ENCODE measurements around the gene RPA3. TPM values are rescaled to one million over a fixed set of nuclear protein-coding genes. Genes with fewer than 3 reads are reported as not detected.

Gene RPA3
- total and polyA plus RNA-seq, 2 donors (not counting 3 experiments of a cell fraction or from before 2014, with no cell fraction given), result 15.6 to 34.4 TPM

- Histone ChIP-seq H3K27me3 (ENCODE audit: control insufficient read depth in 2 of 2, insufficient read depth in 2 of 2, low read length in 2 of 2) (no peaks in the 10 kb centered on the region), H3K4me3 (replicated peaks in 1 of 3; ENCODE audit: insufficient read depth in 1 of 3, low read depth in 1 of 3, low read length in 3 of 3) (no peak overlapping the region), H2AFZ (ENCODE audit: low read depth, low read length) (no peak overlapping the region), H3K79me2 (ENCODE audit: control insufficient read depth, insufficient read depth, low read length) (no peaks in the 10 kb centered on the region), H3K4me1 (ENCODE audit: control insufficient read depth, extremely low read depth, insufficient read depth, low read length) (no peaks in the 10 kb centered on the region), H4K20me1 (replicated peaks; ENCODE audit: control insufficient read depth, extremely low read depth, insufficient read depth, low read length) (no peaks in the 10 kb centered on the region), H3K27ac (ENCODE audit: insufficient read depth, low read depth, low read length) (no peak overlapping the region), H3K9ac (replicated peaks; ENCODE audit: extremely low read depth, insufficient read depth, low read length) (no peak overlapping the region), H3K36me3 (ENCODE audit: control insufficient read depth in 2 of 2, extremely low read depth in 1 of 2, insufficient read depth in 2 of 2, low read length in 2 of 2) (no peaks in the 10 kb centered on the region), H3K9me1 (replicated peaks; ENCODE audit: control insufficient read depth, extremely low read depth, insufficient read depth, low read length) (no peaks in the 10 kb centered on the region), H3K4me2 (ENCODE audit: insufficient read depth, low read length) (no peak overlapping the region), H3K9me3 (replicated peaks; ENCODE audit: control insufficient read depth, insufficient read depth, low read length) (no peaks in the 10 kb centered on the region)
- intact Hi-C loops (cut with micrococcal nuclease), result no loop called here
- BruUV-seq (replicated peaks), result no TSS peak
- TF ChIP-seq GATA2 (IDR thresholded peaks at IDR 0.05; ENCODE audit: insufficient read depth, insufficient read length, low read depth, low read length) (no peak), EZH2 (IDR thresholded peaks at IDR 0.05; ENCODE audit: borderline replicate concordance, low read depth, low read length, severe bottlenecking) (no peak), MYC (IDR thresholded peaks at IDR 0.05; ENCODE audit: low read depth, low read length) (no peak)
- TF ChIP-seq, protein P1, sequence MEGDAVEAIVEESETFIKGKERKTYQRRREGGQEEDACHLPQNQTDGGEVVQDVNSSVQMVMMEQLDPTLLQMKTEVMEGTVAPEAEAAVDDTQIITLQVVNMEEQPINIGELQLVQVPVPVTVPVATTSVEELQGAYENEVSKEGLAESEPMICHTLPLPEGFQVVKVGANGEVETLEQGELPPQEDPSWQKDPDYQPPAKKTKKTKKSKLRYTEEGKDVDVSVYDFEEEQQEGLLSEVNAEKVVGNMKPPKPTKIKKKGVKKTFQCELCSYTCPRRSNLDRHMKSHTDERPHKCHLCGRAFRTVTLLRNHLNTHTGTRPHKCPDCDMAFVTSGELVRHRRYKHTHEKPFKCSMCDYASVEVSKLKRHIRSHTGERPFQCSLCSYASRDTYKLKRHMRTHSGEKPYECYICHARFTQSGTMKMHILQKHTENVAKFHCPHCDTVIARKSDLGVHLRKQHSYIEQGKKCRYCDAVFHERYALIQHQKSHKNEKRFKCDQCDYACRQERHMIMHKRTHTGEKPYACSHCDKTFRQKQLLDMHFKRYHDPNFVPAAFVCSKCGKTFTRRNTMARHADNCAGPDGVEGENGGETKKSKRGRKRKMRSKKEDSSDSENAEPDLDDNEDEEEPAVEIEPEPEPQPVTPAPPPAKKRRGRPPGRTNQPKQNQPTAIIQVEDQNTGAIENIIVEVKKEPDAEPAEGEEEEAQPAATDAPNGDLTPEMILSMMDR (IDR thresholded peaks at IDR 0.05; ENCODE audit: extremely low read depth in 1 of 2, insufficient read depth in 1 of 2, low read depth in 1 of 2, low read length in 2 of 2), result no peak
- ChIA-PET POLR2A (no interaction called here), CTCF (interaction anchor here (1.2 to 2.4 kb wide), 2 partner anchors 9 to 29 kb away, joined by 3 to 9 read pairs; no protein-coding TSS in a partner anchor)
- no peak for DNase-seq (ENCODE audit: low read depth, low spot score)
- no peak for FAIRE-seq
- dilution Hi-C loops (cut with MboI; ENCODE audit: extremely low pct_ligation_motif_present, low sequenced_read_pairs), result no loop called here
Measured at GRCh38 chr7:7710469-7710868, 7.9 kb downstream of the RPA3 start.

DNA sequence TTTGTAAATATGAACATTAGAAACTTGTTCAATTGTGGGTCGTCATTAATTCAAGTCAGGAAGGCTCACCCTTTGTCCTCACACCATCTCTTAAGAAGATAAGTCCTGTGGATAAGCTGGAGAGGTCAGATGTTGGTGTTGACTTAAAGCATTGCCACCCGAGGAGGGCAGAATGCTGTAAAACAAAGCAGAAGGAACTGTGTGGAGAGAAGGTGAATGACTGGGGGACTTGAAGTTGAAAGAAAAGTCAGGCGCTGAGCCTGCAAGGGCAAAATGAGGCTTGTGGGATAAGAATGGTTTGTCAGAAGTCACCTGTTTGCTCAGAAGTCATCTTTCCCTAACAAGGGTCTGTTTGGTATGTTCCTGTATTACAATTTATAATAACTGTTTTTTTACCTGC lies 9.1 kb downstream of the RPA3 start:
- Histone ChIP-seq H3K9me1 (replicated peaks; ENCODE audit: control insufficient read depth, extremely low read depth, insufficient read depth, low read length) (no peaks in the 10 kb centered on the region), H3K4me2 (ENCODE audit: insufficient read depth, low read length) (no peak overlapping the region), H3K9ac (replicated peaks; ENCODE audit: extremely low read depth, insufficient read depth, low read length) (no peak overlapping the region), H3K27ac (ENCODE audit: insufficient read depth, low read depth, low read length) (no peak overlapping the region), H3K79me2 (ENCODE audit: control insufficient read depth, insufficient read depth, low read length) (no peaks in the 10 kb centered on the region), H4K20me1 (replicated peaks; ENCODE audit: control insufficient read depth, extremely low read depth, insufficient read depth, low read length) (no peaks in the 10 kb centered on the region), H3K4me3 (replicated peaks in 1 of 3; ENCODE audit: insufficient read depth in 1 of 3, low read depth in 1 of 3, low read length in 3 of 3) (no peak overlapping the region), H3K27me3 (ENCODE audit: control insufficient read depth in 2 of 2, insufficient read depth in 2 of 2, low read length in 2 of 2) (no peaks in the 10 kb centered on the region), H2AFZ (ENCODE audit: low read depth, low read length) (no peak overlapping the region), H3K4me1 (ENCODE audit: control insufficient read depth, extremely low read depth, insufficient read depth, low read length) (no peaks in the 10 kb centered on the region), H3K9me3 (replicated peaks; ENCODE audit: control insufficient read depth, insufficient read depth, low read length) (no peaks in the 10 kb centered on the region), H3K36me3 (ENCODE audit: control insufficient read depth in 2 of 2, extremely low read depth in 1 of 2, insufficient read depth in 2 of 2, low read length in 2 of 2) (no peaks in the 10 kb centered on the region)
- no peak for DNase-seq (ENCODE audit: low read depth, low spot score)
- TF ChIP-seq GATA2 (IDR thresholded peaks at IDR 0.05; ENCODE audit: insufficient read depth, insufficient read length, low read depth, low read length) (no peak), EZH2 (IDR thresholded peaks at IDR 0.05; ENCODE audit: borderline replicate concordance, low read depth, low read length, severe bottlenecking) (no peak), JUN (IDR thresholded peaks at IDR 0.05; ENCODE audit: borderline replicate concordance, insufficient read depth, insufficient read length, low read depth) (no peak), FOS (IDR thresholded peaks at IDR 0.05; ENCODE audit: borderline replicate concordance, insufficient read depth, low read length) (no peak)
- TF ChIP-seq, protein P1 (IDR thresholded peaks at IDR 0.05; ENCODE audit: extremely low read depth in 1 of 2, insufficient read depth in 1 of 2, low read depth in 1 of 2, low read length in 2 of 2), result no peak
- dilution Hi-C loops (cut with MboI; ENCODE audit: extremely low pct_ligation_motif_present, low sequenced_read_pairs), result no loop called here
- BruUV-seq (replicated peaks), result no TSS peak
- ChIA-PET CTCF (no interaction called here), POLR2A (no interaction called here)
- intact Hi-C loops (cut with micrococcal nuclease), result no loop called here
- no peak for FAIRE-seq
